Stomach smooth muscle (tissue), 2 donors: ENCODE measurements around the gene PC.
"Not testable (repeated sequence)": the region's sequence is repeated elsewhere in the genome, so short reads cannot be mapped to it uniquely, and the experiment has no call there.

Source experiments
- H3K27ac ChIP-seq: one replicate; pipeline ENCODE4 v1.7.0; 2013; ENCODE audit warnings: mild to moderate bottlenecking, low read length, inconsistent platforms
- H3K27me3 ChIP-seq, 2 donors: one replicate each; pipeline ENCODE4 v1.7.0; 2013; ENCODE audit warnings: low read length in 2 of 2; ENCODE audit not compliant: insufficient read depth in 2 of 2, control insufficient read depth in 1 of 2
- H3K36me3 ChIP-seq, 2 donors: one replicate each; pipeline ENCODE4 v1.7.0; 2013; ENCODE audit warnings: low read length in 2 of 2; ENCODE audit not compliant: control insufficient read depth in 2 of 2, insufficient read depth in 2 of 2
- H3K4me1 ChIP-seq: one replicate; pipeline ENCODE4 v1.7.0; 2013; ENCODE audit warnings: low read length; ENCODE audit not compliant: control insufficient read depth, insufficient read depth
- H3K4me3 ChIP-seq, 2 donors: one replicate each; pipeline ENCODE4 v1.7.0; 2013; ENCODE audit warnings: low read length in 2 of 2
- H3K9ac ChIP-seq, 2 donors: one replicate each; pipeline ENCODE4 v1.7.0; 2013; ENCODE audit warnings: low read length in 2 of 2, mild to moderate bottlenecking in 1 of 2
- H3K9me3 ChIP-seq, 2 donors: one replicate each; pipeline ENCODE4 v1.7.0; 2013; ENCODE audit warnings: low read length in 2 of 2; ENCODE audit not compliant: control insufficient read depth in 2 of 2
- donor health status: healthy.
- donor health status: Pancreatic carcinoma.

Gene PC

GRCh38 chr11:66800720-66801428, 157.3 kb downstream of the PC start:
- Histone ChIP-seq H3K36me3 (no peaks in the 10 kb centered on the region), H3K9ac (no peak overlapping the region), H3K27ac (no peak overlapping the region), H3K4me1 (no peaks in the 10 kb centered on the region), H3K9me3 (no peaks in the 10 kb centered on the region), H3K4me3 (no peak overlapping the region), H3K27me3 (no peaks in the 10 kb centered on the region)

- H3K27me3 ChIP-seq, H3K4me1 ChIP-seq, H3K9me3 ChIP-seq, H3K4me3 ChIP-seq, H3K36me3 ChIP-seq, H3K9ac ChIP-seq, H3K27ac ChIP-seq: not testable (repeated sequence)
Observed at GRCh38 chr11:66799815-66800214, 158.4 kb downstream of the PC start.
